GM18873 (cell line): ENCODE results near the gene EIF4E.
A peak's percentile ranks its signal among the peaks of the same experiment; 100 is the strongest.
"Not testable (repeated sequence)": the region's sequence is repeated elsewhere in the genome, so short reads cannot be mapped to it uniquely, and the experiment has no call there.

ENCODE experiments used
- ATAC-seq: cut with Tn5 transposase; IDR thresholded peaks from one replicate; pipeline ENCODE4 v1.9.1; 2021; ENCODE audit warnings: mild to moderate bottlenecking, moderate library complexity, moderate number of reproducible peaks; ENCODE audit not compliant: unreplicated experiment, low FRiP score

The EIF4E gene

GRCh38 chr4:98934851-98935250 lies 5.9 kb upstream of the EIF4E start:
- not testable (repeated sequence) for ATAC-seq

GRCh38 chr4:98932539-98932938 lies 3.6 kb upstream of the EIF4E start:
- ATAC-seq = no peak

- no peak for ATAC-seq
Observed at GRCh38 chr4:98930311-98930865, 1.5 kb upstream of the EIF4E start.

GRCh38 chr4:98929341-98930267 lies 671 bp upstream of the EIF4E start:
- peak; percentile 43 for ATAC-seq

GRCh38 chr4:98928131-98928504 lies 815 bp downstream of the EIF4E start:
- peak; percentile 27 for ATAC-seq

GRCh38 chr4:98926257-98926656 lies 2.7 kb downstream of the EIF4E start:
- not testable (repeated sequence) for ATAC-seq

GRCh38 chr4:98921292-98921691 lies 7.6 kb downstream of the EIF4E start:
- ATAC-seq = no peak

GRCh38 chr4:98919996-98920395 lies 8.9 kb downstream of the EIF4E start:
- ATAC-seq = no peak

- not testable (repeated sequence) for ATAC-seq
Observed at GRCh38 chr4:98910728-98911127, 18.2 kb downstream of the EIF4E start.

GRCh38 chr4:98909646-98910401 lies 19.1 kb downstream of the EIF4E start:
- no peak for ATAC-seq

GRCh38 chr4:98908703-98909262 lies 20.1 kb downstream of the EIF4E start:
- no peak for ATAC-seq

- no peak for ATAC-seq
Observed at GRCh38 chr4:98908182-98908581, 20.8 kb downstream of the EIF4E start.

GRCh38 chr4:98905839-98906238 lies 23.1 kb downstream of the EIF4E start:
- no peak for ATAC-seq

GRCh38 chr4:98905297-98905696 lies 23.6 kb downstream of the EIF4E start:
- no peak for ATAC-seq

GRCh38 chr4:98903963-98904362 lies 25.0 kb downstream of the EIF4E start:
- ATAC-seq = no peak

GRCh38 chr4:98903561-98903960 lies 25.4 kb downstream of the EIF4E start:
- no peak for ATAC-seq

GRCh38 chr4:98899277-98899676 lies 29.7 kb downstream of the EIF4E start:
- ATAC-seq = no peak

- no peak for ATAC-seq
Observed at GRCh38 chr4:98891478-98892337, 37.2 kb downstream of the EIF4E start.

- ATAC-seq = no peak
Observed at GRCh38 chr4:98890702-98891455, 38.1 kb downstream of the EIF4E start.
